ENCODE data around the gene PEX6. TPM values are rescaled to one million over a fixed set of nuclear protein-coding genes. Genes with fewer than 3 reads are reported as not detected.

PEX6 gene
- total and polyA plus RNA-seq, 2 of the 13 experiments (the other 11 are each of a cell fraction or from before 2014, with no cell fraction given): 5.1 to 6.7 TPM

DNA sequence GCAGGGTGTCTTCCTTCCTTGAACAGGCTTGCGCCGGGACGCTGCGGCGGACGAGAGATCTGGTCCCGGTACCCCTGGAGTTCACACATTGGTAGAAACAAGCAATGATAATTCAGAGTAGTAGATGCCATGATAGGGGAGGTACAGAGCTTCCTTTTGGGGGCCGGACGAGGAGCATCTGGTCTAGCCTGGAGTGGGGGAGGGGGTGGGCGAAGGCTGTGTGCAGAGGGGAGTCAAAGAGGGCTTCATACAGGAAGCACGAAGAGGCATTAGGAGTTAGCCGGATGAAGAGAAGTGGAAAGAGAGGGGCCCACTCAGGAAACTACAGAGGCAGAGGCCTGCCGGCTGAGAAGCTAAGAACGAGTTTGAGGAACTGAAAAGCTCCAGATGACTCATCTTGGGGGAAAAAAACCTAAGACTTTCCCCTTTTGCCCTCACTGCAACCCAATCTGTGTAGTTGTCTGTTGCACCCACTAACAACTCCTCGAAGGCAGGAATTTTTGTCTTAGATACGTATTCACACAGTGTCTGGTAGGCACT lies 49.1 kb downstream of the PEX6 start (continued):
- TF ChIP-seq ZFX (CRISPR knock-in tag; IDR thresholded peaks at IDR 0.05; ENCODE audit: low read depth) (no peak), SIN3A (IDR thresholded peaks at IDR 0.05; ENCODE audit: borderline replicate concordance, low read depth, low read length) (0 out of 2 replicates have a peak, but pooled peaks have one; percentile 10), CBX1 (IDR thresholded peaks at IDR 0.05; ENCODE audit: low read depth) (no peak), ZNF709 (CRISPR knock-in tag; IDR thresholded peaks at IDR 0.05) (0 out of 2 replicates have a peak, but pooled peaks have one; percentile 11), ZNF672 (CRISPR knock-in tag; IDR thresholded peaks at IDR 0.05) (no peak), ZNF232 (CRISPR knock-in tag; IDR thresholded peaks at IDR 0.05; ENCODE audit: borderline replicate concordance) (no peak), PHF5A (CRISPR knock-in tag; IDR thresholded peaks at IDR 0.05; ENCODE audit: low read depth, unreplicated experiment) (peak; percentile 8), BORCS8-MEF2B (CRISPR knock-in tag; IDR thresholded peaks at IDR 0.05) (no peak), HNRNPH1 (optimal IDR thresholded peaks at IDR 0.05; ENCODE audit: low read depth, low read length) (no peak), ZNF792 (CRISPR knock-in tag; IDR thresholded peaks at IDR 0.05) (no peak; the same call in 1 of the 2 replicates), ZNF563 (CRISPR knock-in tag; IDR thresholded peaks at IDR 0.05) (no peak), CREB1 (IDR thresholded peaks at IDR 0.05) (no peak), CREB1 (CRISPR knock-in tag; IDR thresholded peaks at IDR 0.05) (no peak), ZBTB7B (CRISPR knock-in tag; IDR thresholded peaks at IDR 0.05) (0 out of 2 replicates have a peak, but pooled peaks have one; percentile 8)
- TF ChIP-seq, protein P1, sequence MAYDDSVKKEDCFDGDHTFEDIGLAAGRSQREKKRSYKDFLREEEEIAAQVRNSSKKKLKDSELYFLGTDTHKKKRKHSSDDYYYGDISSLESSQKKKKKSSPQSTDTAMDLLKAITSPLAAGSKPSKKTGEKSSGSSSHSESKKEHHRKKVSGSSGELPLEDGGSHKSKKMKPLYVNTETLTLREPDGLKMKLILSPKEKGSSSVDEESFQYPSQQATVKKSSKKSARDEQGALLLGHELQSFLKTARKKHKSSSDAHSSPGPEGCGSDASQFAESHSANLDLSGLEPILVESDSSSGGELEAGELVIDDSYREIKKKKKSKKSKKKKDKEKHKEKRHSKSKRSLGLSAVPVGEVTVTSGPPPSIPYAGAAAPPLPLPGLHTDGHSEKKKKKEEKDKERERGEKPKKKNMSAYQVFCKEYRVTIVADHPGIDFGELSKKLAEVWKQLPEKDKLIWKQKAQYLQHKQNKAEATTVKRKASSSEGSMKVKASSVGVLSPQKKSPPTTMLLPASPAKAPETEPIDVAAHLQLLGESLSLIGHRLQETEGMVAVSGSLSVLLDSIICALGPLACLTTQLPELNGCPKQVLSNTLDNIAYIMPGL (CRISPR knock-in tag; IDR thresholded peaks at IDR 0.05; ENCODE audit: borderline replicate concordance in 1 of 2, low read depth in 1 of 2): no peak; a peak in 2 of 4 replicates
- TF ChIP-seq, protein P2, sequence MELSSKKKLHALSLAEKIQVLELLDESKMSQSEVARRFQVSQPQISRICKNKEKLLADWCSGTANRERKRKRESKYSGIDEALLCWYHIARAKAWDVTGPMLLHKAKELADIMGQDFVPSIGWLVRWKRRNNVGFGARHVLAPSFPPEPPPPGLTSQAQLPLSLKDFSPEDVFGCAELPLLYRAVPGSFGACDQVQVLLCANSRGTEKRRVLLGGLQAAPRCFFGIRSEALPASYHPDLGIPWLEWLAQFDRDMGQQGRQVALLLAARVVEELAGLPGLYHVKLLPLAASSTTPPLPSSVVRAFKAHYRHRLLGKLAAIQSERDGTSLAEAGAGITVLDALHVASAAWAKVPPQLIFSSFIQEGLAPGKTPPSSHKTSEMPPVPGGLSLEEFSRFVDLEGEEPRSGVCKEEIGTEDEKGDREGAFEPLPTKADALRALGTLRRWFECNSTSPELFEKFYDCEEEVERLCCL (CRISPR knock-in tag; IDR thresholded peaks at IDR 0.05; ENCODE audit: borderline replicate concordance): no peak
- TF ChIP-seq, protein P3, sequence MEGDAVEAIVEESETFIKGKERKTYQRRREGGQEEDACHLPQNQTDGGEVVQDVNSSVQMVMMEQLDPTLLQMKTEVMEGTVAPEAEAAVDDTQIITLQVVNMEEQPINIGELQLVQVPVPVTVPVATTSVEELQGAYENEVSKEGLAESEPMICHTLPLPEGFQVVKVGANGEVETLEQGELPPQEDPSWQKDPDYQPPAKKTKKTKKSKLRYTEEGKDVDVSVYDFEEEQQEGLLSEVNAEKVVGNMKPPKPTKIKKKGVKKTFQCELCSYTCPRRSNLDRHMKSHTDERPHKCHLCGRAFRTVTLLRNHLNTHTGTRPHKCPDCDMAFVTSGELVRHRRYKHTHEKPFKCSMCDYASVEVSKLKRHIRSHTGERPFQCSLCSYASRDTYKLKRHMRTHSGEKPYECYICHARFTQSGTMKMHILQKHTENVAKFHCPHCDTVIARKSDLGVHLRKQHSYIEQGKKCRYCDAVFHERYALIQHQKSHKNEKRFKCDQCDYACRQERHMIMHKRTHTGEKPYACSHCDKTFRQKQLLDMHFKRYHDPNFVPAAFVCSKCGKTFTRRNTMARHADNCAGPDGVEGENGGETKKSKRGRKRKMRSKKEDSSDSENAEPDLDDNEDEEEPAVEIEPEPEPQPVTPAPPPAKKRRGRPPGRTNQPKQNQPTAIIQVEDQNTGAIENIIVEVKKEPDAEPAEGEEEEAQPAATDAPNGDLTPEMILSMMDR (CRISPR knock-in tag; IDR thresholded peaks at IDR 0.05): no peak
- TF ChIP-seq, protein P4, sequence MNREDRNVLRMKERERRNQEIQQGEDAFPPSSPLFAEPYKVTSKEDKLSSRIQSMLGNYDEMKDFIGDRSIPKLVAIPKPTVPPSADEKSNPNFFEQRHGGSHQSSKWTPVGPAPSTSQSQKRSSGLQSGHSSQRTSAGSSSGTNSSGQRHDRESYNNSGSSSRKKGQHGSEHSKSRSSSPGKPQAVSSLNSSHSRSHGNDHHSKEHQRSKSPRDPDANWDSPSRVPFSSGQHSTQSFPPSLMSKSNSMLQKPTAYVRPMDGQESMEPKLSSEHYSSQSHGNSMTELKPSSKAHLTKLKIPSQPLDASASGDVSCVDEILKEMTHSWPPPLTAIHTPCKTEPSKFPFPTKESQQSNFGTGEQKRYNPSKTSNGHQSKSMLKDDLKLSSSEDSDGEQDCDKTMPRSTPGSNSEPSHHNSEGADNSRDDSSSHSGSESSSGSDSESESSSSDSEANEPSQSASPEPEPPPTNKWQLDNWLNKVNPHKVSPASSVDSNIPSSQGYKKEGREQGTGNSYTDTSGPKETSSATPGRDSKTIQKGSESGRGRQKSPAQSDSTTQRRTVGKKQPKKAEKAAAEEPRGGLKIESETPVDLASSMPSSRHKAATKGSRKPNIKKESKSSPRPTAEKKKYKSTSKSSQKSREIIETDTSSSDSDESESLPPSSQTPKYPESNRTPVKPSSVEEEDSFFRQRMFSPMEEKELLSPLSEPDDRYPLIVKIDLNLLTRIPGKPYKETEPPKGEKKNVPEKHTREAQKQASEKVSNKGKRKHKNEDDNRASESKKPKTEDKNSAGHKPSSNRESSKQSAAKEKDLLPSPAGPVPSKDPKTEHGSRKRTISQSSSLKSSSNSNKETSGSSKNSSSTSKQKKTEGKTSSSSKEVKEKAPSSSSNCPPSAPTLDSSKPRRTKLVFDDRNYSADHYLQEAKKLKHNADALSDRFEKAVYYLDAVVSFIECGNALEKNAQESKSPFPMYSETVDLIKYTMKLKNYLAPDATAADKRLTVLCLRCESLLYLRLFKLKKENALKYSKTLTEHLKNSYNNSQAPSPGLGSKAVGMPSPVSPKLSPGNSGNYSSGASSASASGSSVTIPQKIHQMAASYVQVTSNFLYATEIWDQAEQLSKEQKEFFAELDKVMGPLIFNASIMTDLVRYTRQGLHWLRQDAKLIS (CRISPR knock-in tag; IDR thresholded peaks at IDR 0.05): no peak; the same call in 1 of the 2 replicates
- TF ChIP-seq, protein P5, sequence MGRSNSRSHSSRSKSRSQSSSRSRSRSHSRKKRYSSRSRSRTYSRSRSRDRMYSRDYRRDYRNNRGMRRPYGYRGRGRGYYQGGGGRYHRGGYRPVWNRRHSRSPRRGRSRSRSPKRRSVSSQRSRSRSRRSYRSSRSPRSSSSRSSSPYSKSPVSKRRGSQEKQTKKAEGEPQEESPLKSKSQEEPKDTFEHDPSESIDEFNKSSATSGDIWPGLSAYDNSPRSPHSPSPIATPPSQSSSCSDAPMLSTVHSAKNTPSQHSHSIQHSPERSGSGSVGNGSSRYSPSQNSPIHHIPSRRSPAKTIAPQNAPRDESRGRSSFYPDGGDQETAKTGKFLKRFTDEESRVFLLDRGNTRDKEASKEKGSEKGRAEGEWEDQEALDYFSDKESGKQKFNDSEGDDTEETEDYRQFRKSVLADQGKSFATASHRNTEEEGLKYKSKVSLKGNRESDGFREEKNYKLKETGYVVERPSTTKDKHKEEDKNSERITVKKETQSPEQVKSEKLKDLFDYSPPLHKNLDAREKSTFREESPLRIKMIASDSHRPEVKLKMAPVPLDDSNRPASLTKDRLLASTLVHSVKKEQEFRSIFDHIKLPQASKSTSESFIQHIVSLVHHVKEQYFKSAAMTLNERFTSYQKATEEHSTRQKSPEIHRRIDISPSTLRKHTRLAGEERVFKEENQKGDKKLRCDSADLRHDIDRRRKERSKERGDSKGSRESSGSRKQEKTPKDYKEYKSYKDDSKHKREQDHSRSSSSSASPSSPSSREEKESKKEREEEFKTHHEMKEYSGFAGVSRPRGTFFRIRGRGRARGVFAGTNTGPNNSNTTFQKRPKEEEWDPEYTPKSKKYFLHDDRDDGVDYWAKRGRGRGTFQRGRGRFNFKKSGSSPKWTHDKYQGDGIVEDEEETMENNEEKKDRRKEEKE (IDR thresholded peaks at IDR 0.05): no peak

Measured in HepG2 (cell line).